Testis (tissue), 3 donors: ENCODE data around the gene TNFAIP8L2. TPM values are rescaled to one million over a fixed set of nuclear protein-coding genes. Genes with fewer than 3 reads are reported as not detected.

Source experiments
- DNase-seq: peaks from one replicate; pipeline ENCODE4 v3.0.0-alpha.2; 2019
- H3K27ac ChIP-seq, 2 donors: fragments of 200-600 bp; sonication (generic); one replicate each; pipeline ENCODE4 v1.5.1; 2019
- H3K27me3 ChIP-seq: fragments of 200-600 bp; sonication (generic); one replicate; pipeline ENCODE4 v1.5.1; 2019
- H3K36me3 ChIP-seq: fragments of 200-600 bp; sonication (generic); one replicate; pipeline ENCODE4 v1.5.1; 2017; ENCODE audit warnings: low read depth; ENCODE audit errors: missing control alignments
- H3K4me1 ChIP-seq: fragments of 200-600 bp; sonication (generic); one replicate; pipeline ENCODE4 v1.5.1; 2019
- H3K4me3 ChIP-seq, 2 donors: fragments of 200-600 bp; sonication (generic); one replicate each; pipeline ENCODE4 v1.5.1; 2017 to 2019
- H3K9me3 ChIP-seq: fragments of 200-600 bp; sonication (generic); one replicate; pipeline ENCODE4 v1.5.1; 2017
- POLR2A ChIP-seq: fragments of 450-650 bp; IDR thresholded peaks from one replicate; pipeline ENCODE4 v1.6.1; 2017; ENCODE audit warnings: antibody characterized with exemption, mild to moderate bottlenecking, moderate library complexity
- WGBS, 2 donors: methylation state at CpG; one replicate each; pipeline ENCODE4 v1.1.5; 2018; 5-methylcytosine and 5-hydroxymethylcytosine counted together
- intact Hi-C: fragments of 100-400 bp; cut with DNase I; formaldehyde crosslinking; loops from one replicate; pipeline ENCODE4 v1.15.1; 2023; ENCODE audit warnings: low total_unique reads
- polyA plus RNA-seq: library from polyadenylated mRNA; stranded (reverse); fragments of 350-450 nt; fragmentation: Illumina TruSeq; extraction: RNeasy Lipid Tissue Mini Kit (QIAGEN cat#74804); gene quantifications from one replicate; pipeline ENCODE4 v1.2.3, GENCODE V29; 2014; ENCODE audit warnings: low read depth, low replicate concordance; ENCODE audit not compliant: insufficient read depth
- total RNA-seq, 2 donors: library from RNA; depleted of rRNA; stranded (reverse); fragments of >200 nt; gene quantifications; one replicate each; pipeline ENCODE4 v1.2.3, GENCODE V29; 2016
- TF ChIP-seq, protein P1 (sequence below), 3 experiments: fragments of 450-650 bp in 2 of 3; fragments of 200-600 bp in 1 of 3; sonication (generic) in 1 of 3; IDR thresholded peaks; one replicate each; pipeline ENCODE4 v1.5.1; 2016 to 2019; ENCODE audit warnings: antibody characterized with exemption in 3 of 3, mild to moderate bottlenecking in 2 of 3, moderate library complexity in 1 of 3

TNFAIP8L2 gene
- total and polyA plus RNA-seq, 3 donors from 2014 or later: 0.55 to 2.1 (median 0.99) TPM

- Histone ChIP-seq H3K4me3 (peak overlapping the region; percentile 42 to 53), H3K27me3 (no peaks in the 10 kb centered on the region), H3K9me3 (no peaks in the 10 kb centered on the region), H3K27ac (peak overlapping the region; percentile 25 to 82), H3K4me1 (peaks cover 31% of the 10 kb centered on the region), H3K36me3 (no peaks in the 10 kb centered on the region)
- 46 to 56% methylated on average over 20 to 58 of the region's 65 CpGs for WGBS, 2 donors
- intact Hi-C loops: no loop called here
- DNase-seq: peak; percentile 66
- no peak for TF ChIP-seq POLR2A
- TF ChIP-seq, protein P1, sequence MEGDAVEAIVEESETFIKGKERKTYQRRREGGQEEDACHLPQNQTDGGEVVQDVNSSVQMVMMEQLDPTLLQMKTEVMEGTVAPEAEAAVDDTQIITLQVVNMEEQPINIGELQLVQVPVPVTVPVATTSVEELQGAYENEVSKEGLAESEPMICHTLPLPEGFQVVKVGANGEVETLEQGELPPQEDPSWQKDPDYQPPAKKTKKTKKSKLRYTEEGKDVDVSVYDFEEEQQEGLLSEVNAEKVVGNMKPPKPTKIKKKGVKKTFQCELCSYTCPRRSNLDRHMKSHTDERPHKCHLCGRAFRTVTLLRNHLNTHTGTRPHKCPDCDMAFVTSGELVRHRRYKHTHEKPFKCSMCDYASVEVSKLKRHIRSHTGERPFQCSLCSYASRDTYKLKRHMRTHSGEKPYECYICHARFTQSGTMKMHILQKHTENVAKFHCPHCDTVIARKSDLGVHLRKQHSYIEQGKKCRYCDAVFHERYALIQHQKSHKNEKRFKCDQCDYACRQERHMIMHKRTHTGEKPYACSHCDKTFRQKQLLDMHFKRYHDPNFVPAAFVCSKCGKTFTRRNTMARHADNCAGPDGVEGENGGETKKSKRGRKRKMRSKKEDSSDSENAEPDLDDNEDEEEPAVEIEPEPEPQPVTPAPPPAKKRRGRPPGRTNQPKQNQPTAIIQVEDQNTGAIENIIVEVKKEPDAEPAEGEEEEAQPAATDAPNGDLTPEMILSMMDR (IDR thresholded peaks at IDR 0.05): no peak
These were observed 23.2 kb upstream of the TNFAIP8L2 start for GRCh38 chr1:151133018-151133806.

DNA sequence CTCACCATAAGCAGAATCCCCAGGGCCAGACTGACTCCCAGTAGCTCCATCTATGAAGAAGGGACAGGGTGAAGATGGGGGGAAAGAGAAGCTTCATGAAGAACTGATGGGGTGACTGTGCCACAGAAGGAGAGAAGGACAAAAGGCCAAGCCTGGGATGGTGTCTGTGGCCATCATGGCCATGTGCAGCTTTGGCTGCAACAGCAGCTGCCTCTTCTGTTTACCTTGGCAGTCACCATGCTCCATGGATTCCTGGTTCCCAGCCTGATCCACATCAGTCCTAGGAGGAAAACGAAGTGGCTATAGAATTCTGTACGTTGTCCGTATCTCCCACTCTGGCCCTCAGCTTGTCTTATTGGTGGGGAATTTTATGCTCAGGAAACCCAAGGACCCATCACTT is 22.1 kb upstream of the TNFAIP8L2 start:
- Histone ChIP-seq H3K4me1 (peaks cover 28% of the 10 kb centered on the region), H3K9me3 (no peaks in the 10 kb centered on the region), H3K27ac (peak overlapping the region in 1 of 2 donors; percentile 25), H3K4me3 (no peak overlapping the region), H3K27me3 (no peaks in the 10 kb centered on the region), H3K36me3 (no peaks in the 10 kb centered on the region)
- DNase-seq: no peak
- TF ChIP-seq, protein P1 (IDR thresholded peaks at IDR 0.05): no peak
- no peak for TF ChIP-seq POLR2A
- intact Hi-C loops: no loop called here
- 82 to 83% methylated on average over 3 of the region's 3 CpGs for WGBS, 2 donors

GRCh38 chr1:151134991-151135390 is 21.5 kb upstream of the TNFAIP8L2 start:
- no peaks in the 10 kb centered on the region for H3K27me3 ChIP-seq

DNA sequence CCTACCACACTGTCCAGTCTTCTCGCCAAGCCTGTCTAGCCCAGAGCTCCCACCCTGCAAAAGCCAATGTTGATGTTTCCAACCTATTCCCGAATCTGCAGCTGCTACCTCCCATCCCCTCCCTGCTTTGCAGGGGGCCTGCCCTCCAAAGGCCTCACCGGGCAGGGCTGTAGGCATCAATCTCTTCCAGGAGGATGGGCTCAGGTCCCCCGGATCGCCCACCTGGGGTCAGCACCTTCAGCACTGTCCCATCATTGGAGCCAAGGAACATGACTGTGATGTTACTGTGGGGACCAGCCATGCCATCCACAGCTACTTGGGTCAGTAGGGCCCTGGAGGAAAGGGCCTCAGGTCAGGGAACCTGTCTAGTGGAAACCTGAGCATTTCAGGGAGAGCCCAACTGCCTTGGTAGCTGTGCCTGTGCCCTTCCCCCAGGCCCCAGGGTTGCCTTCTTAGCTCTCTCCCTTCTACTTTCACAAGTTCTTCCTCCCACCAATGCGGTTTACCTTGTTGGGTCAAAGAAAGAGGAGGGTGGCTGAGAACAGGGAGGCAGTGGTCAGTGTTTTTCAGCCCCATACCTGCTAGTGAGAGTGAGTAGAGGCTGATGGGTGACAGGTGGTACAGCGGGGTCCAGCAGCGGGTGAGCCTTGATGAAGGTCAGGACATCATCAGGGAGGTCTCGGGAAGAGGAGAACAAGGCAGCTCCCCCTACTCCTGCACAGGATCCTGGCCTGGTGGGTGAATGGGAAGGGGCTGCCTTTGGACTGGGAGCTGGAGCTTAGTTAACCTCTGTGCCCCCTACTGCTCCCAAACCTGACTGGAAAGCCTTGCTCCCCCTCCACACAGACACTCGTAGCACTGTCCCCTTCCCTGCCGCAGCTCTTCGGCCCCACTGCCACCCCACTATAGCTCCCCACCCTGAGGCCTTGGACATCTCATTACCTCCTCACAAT is 20.7 kb upstream of the TNFAIP8L2 start:
- TF ChIP-seq POLR2A: no peak
- TF ChIP-seq, protein P1 (IDR thresholded peaks at IDR 0.05): no peak

More at GRCh38 chr1:151134991-151135390, 21.5 kb upstream of the TNFAIP8L2 start:
- WGBS, 2 donors: 94 to 97% methylated on average over 7 of the region's 7 CpGs
- no peak for DNase-seq
- intact Hi-C loops: no loop called here
- TF ChIP-seq, protein P1 (IDR thresholded peaks at IDR 0.05): no peak
- TF ChIP-seq POLR2A: no peak
- H3K4me1 ChIP-seq: peaks cover 28% of the 10 kb centered on the region
- no peak overlapping the region for H3K27ac ChIP-seq
- H3K4me3 ChIP-seq: no peak overlapping the region
- no peaks in the 10 kb centered on the region for H3K36me3 ChIP-seq
- no peaks in the 10 kb centered on the region for H3K9me3 ChIP-seq

More for the DNA sequence above, 20.7 kb upstream of the TNFAIP8L2 start:
- Histone ChIP-seq H3K4me3 (no peak overlapping the region), H3K36me3 (no peaks in the 10 kb centered on the region), H3K9me3 (no peaks in the 10 kb centered on the region), H3K4me1 (peaks cover 20% of the 10 kb centered on the region), H3K27ac (no peak overlapping the region), H3K27me3 (no peaks in the 10 kb centered on the region)
- 81 to 88% methylated on average over 12 of the region's 12 CpGs for WGBS, 2 donors
- no peak for DNase-seq
- intact Hi-C loops: no loop called here
